GM10266 (cell line): Measurements from ENCODE around the gene ICE2.
A peak's percentile ranks its signal among the peaks of the same experiment; 100 is the strongest.

ENCODE experiments used
- DNase-seq: peaks from one replicate; pipeline ENCODE4 v3.0.0; 2012; ENCODE audit errors: extremely low spot score
- CTCF ChIP-seq: IDR thresholded peaks from 2 replicates; pipeline ENCODE4 v1.5.1; 2012; ENCODE audit warnings: mild to moderate bottlenecking, low read depth; ENCODE audit not compliant: control insufficient read depth, insufficient read depth; ENCODE audit errors: missing control alignments

The ICE2 gene

GRCh38 chr15:60511351-60512031, 32.5 kb upstream of the ICE2 start:
- no peak for DNase-seq
- TF ChIP-seq CTCF, result no peak

DNA sequence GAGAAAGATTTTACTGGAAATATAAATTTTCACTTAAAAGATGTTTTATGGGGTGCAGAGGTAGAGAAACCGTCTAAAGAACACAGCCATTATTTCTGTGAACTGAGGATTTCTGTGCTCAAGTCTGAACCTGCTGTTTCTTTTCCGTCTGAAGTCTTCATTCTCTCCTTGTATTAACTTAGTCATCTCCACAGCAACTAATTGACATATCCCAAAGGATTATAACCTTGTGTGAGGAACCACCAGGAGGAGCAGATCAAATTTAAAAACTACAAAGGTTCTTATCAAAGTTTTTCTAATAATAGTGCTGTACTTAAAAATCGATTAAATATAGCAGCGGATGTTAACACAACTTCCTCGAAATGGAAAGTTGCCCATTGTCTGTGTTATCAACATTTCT, 31.1 kb upstream of the ICE2 start:
- DNase-seq, result no peak
- TF ChIP-seq CTCF, result no peak

DNA sequence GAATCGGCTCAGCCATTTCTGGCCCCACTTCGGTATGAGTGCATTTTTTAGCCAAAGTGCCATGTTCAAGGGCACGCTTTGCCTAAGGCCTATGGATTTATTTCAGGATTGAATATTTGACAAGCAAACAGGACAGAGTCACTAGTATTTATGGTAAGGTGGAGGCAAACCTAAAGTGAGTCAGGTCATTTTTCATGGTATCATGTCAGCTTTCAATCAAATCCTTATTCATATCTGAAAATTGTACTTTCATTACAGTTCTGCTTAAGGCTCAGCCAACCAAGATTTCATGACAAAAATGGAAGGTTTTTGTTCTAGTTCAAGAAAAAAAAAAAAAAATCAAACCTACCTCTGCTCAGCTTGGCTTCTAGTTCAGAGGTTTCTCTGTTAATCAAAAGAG, 30.5 kb upstream of the ICE2 start:
- no peak for TF ChIP-seq CTCF
- DNase-seq, result no peak

DNA sequence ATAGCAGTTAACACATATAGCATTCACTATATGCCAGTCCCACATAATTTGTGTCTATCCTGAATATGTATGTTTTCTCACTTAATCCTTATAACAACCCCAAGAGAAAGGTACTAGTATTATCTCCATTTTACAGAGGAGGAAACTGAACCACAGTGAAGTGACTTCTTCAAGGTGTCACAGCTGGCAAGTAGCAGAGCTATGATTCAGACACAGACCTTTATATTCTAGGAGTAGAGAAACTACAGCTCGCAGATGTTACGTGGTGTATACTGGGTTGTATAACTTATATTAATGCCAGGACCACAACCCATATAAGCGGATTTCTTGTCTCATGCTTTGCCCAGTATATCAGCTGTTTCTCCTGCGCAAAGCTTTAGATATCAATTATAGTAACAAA, 29.5 kb upstream of the ICE2 start:
- no peak for TF ChIP-seq CTCF
- DNase-seq, result no peak

- peak; percentile 68 for DNase-seq
- peak; percentile 89 for TF ChIP-seq CTCF
These were observed 28.9 kb upstream of the ICE2 start for GRCh38 chr15:60507596-60508424.

DNA sequence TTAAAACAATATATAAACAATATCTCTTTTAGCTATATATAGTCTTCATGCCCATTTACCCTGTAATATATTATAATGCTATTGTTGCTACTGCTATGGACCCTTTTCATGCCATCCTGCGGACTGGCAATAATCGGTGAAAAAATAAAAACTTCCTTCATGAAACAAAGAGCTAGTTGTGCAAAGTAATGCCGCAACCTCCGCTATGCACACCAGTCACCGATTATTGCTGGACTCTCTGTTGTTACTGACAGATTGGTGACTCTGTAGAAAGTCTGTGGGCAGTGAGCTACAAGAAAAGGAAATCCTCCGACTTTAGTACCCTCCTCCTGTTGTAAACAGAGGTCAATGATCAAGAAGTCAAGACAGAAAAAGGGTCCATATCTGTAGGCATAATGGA, 17.9 kb upstream of the ICE2 start:
- DNase-seq, result no peak
- no peak for TF ChIP-seq CTCF

DNA sequence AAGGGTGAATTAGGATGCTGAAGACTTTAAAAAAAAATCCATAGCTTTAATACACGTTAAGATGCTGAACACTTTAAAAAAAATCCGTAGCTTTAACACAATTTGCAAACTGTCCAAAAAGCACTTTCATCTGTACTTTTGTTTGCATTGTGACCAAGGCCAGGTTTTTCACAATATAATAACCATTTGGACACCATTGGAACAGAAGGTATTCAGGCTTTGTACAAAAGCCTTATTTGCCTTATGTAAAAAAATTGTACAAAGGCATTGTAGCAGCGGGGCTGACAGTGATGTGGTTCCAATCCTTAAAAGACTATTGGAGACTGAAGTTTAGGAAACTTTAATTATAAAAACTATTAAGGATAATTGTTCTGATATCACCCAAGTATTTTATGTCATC, 15.2 kb upstream of the ICE2 start:
- DNase-seq, result no peak
- no peak for TF ChIP-seq CTCF
